ENCODE data around the gene EVA1C. TPM values are rescaled to one million over a fixed set of nuclear protein-coding genes. Genes with fewer than 3 reads are reported as not detected.
"Not testable (repeated sequence)": the region's sequence is repeated elsewhere in the genome, so short reads cannot be mapped to it uniquely, and the experiment has no call there.

Gene EVA1C
- total and polyA plus RNA-seq, 2 experiments from 2014 or later: 4.6 to 6.9 TPM

DNA sequence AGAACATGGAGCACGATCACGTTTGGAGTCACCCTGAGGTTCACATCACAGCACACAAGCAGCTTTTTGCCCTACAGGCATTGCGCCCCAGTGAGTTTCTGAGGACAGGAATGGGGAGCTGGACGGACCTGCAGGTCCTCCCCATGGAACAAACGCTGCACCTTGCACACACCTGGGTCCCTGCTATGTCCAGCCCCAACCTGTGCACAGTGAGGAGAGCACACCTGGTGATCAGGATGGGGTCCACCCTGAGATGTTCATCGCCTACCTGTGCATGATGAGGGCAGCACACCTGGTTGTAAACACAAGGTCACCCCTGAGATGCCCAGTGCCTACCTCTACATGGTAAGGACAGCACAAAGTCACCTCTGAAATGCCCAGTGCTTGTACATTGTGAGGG is 126.9 kb downstream of the EVA1C start (continued):
- no peak for TF ChIP-seq ZNF462 (CRISPR knock-in tag; IDR thresholded peaks at IDR 0.05)
- TF ChIP-seq, protein P1, sequence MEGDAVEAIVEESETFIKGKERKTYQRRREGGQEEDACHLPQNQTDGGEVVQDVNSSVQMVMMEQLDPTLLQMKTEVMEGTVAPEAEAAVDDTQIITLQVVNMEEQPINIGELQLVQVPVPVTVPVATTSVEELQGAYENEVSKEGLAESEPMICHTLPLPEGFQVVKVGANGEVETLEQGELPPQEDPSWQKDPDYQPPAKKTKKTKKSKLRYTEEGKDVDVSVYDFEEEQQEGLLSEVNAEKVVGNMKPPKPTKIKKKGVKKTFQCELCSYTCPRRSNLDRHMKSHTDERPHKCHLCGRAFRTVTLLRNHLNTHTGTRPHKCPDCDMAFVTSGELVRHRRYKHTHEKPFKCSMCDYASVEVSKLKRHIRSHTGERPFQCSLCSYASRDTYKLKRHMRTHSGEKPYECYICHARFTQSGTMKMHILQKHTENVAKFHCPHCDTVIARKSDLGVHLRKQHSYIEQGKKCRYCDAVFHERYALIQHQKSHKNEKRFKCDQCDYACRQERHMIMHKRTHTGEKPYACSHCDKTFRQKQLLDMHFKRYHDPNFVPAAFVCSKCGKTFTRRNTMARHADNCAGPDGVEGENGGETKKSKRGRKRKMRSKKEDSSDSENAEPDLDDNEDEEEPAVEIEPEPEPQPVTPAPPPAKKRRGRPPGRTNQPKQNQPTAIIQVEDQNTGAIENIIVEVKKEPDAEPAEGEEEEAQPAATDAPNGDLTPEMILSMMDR (conservative IDR thresholded peaks at IDR 0.05; ENCODE audit: low read depth in 2 of 2): no peak
- no peak for TF ChIP-seq STAT1 (IDR thresholded peaks at IDR 0.05; ENCODE audit: unreplicated experiment)
- TF ChIP-seq NANOG (IDR thresholded peaks at IDR 0.05; ENCODE audit: borderline replicate concordance): no peak
- TF ChIP-seq EZH2phosphoT487 (IDR thresholded peaks at IDR 0.05; ENCODE audit: unreplicated experiment): no peak
- TF ChIP-seq ZNF114 (CRISPR knock-in tag; IDR thresholded peaks at IDR 0.05): no peak

GRCh38 chr21:32543056-32543455 is 130.6 kb downstream of the EVA1C start:
- not testable (repeated sequence) for H3K27me3 ChIP-seq (ENCODE audit: insufficient read depth); H4K20me1 ChIP-seq (replicated peaks; ENCODE audit: insufficient read depth); H3K9me2 ChIP-seq (ENCODE audit: insufficient read depth); H3K79me2 ChIP-seq (replicated peaks; ENCODE audit: insufficient read depth); H3K27ac Mint-ChIP-seq; H3K27me3 Mint-ChIP-seq (ENCODE audit: insufficient read depth, low read depth, poor library complexity); ATAC-seq; H3K4me2 ChIP-seq; H3K36me3 ChIP-seq (ENCODE audit: insufficient read depth); H3K36me3 Mint-ChIP-seq (ENCODE audit: low read depth); H3K4me1 Mint-ChIP-seq; H3K9me3 Mint-ChIP-seq; H2AFZ ChIP-seq; H3K4me1 ChIP-seq (ENCODE audit: insufficient read depth); H3K4me3 ChIP-seq; H3K27ac ChIP-seq (ENCODE audit: low read depth); H3K4me3 Mint-ChIP-seq; DNase-seq (ENCODE audit: low spot score); H3F3A ChIP-seq (replicated peaks; ENCODE audit: low read depth)
